GM19438 (cell line): ENCODE results near the gene TMEM198.

Source experiments
- ATAC-seq: cut with Tn5 transposase; IDR thresholded peaks from one replicate; pipeline ENCODE4 v1.9.1; 2021; ENCODE audit warnings: low read depth; ENCODE audit not compliant: unreplicated experiment

Gene TMEM198

DNA sequence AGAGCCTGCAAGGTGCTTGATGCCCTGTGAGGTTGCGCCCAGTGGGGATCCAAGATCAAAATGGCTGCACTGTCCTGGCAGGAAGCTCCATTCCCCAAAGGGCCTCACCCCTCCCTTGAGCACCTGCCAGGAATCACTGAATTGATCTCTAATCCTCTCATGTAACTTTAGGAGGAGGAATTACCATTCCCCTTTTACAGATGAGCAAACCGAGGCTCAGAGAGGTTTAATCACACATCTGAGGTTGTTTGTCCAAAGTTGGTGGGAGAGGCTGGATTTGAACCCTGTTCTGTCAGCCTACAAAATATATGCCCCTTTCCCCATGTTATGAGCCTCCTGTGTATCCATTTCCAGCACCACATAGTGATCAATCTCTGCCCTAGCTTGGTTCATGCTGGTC lies 19.0 kb upstream of the TMEM198 start:
- ATAC-seq: no peak

DNA sequence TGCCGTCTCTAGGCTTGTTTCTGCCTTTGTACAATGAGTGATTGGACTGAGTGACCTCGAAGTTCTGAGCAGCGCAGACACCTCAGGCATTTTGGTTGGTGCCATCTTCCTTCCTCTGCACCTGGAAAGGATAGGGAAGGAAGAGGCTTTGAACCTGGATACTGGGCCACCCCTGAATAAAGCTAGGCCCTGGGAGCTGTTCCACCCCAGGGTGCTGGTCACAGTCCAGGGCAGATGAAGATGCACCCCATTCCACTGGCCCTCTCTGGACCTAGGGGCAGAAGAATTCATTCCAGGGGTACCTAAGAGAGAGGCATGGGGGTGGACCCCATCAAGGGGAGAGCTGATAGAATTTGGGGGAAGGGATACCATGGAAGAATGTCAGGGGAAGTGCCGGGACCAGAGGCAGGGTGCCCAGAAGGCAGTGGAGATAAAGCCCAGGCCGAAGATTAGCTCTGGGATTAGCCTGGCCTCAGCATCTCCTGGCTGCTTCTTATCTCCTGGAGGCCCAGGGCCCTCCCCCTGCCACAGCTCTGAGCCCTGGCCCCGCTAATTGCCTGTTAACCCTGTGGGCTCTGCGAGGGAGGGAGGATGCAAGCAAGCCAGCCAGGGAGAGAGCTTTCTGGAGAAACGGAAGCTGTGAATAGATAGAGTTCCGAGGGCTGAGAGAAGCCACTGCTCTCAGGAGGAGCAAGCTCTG lies 18.1 kb upstream of the TMEM198 start:
- ATAC-seq: no peak

DNA sequence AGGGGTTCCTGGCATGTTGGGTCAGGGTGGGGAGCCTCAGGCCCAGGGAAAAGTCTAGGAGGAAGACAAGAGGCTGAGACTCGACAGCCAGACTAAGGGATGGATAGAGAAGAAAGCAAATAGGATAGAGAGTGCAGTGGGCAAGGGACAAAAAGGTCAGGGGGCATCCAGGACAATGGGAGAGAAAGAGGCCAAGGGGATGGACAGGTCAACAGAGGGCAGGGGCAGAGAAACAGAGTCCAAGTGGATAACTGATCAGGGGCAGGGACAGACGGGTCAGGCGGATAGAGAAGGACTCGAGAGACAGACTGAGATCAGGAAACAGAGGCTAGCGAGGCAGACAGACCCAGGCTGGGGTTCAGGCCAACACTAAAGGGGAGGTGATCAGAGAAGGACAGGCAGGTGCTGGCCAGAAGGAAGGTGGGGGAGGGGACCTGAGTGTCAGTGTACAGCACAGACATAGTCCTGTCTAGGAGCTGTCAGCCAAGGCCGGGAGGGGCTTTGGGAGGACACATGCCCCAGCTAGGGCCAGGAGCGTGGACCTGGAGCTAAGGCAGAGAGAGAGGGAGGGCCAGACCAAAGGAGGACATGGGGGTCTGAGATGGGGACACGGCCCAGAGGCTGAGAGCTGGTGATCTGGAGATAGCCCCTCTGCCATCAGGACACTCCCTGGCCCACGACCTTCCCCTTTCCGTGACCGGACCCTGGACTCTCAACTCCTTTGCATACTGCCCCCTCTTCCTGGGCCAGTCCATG lies 17.3 kb upstream of the TMEM198 start:
- ATAC-seq: no peak

DNA sequence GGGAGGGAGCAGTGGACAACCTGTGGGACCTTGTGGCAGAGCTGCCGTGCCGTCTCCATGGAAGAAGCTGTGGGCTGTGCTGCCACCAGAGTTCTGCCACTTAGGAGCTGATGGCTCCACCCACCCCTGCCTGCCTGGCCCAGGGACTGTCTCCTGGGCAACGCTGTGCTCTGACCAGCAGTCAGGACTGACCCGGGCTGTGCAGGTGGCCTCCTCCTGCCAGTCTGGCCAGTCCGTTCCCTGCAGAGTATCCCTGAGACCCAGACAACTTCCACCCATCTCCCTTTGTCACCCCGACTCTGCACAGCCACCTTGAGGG lies 16.8 kb upstream of the TMEM198 start:
- ATAC-seq: no peak

DNA sequence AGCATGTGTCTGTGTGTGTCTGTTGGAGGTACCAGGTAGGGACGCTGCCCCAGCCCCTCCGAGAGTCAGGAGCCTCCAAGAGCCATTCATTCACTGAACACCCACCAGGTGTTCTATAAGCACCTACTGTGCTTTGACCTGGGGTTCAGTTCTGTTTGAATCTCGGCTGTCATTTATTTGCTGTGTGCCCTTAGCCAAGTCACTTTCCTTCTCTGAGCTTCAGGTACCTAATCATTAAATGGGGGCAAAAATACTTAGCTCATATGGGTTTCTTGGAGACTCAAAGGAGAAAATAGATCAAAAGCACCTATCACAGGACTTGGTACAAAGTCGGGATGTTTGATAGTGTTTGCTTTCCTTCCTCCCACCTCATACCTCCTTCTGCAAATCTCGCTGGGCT lies 16.4 kb upstream of the TMEM198 start:
- ATAC-seq: no peak

DNA sequence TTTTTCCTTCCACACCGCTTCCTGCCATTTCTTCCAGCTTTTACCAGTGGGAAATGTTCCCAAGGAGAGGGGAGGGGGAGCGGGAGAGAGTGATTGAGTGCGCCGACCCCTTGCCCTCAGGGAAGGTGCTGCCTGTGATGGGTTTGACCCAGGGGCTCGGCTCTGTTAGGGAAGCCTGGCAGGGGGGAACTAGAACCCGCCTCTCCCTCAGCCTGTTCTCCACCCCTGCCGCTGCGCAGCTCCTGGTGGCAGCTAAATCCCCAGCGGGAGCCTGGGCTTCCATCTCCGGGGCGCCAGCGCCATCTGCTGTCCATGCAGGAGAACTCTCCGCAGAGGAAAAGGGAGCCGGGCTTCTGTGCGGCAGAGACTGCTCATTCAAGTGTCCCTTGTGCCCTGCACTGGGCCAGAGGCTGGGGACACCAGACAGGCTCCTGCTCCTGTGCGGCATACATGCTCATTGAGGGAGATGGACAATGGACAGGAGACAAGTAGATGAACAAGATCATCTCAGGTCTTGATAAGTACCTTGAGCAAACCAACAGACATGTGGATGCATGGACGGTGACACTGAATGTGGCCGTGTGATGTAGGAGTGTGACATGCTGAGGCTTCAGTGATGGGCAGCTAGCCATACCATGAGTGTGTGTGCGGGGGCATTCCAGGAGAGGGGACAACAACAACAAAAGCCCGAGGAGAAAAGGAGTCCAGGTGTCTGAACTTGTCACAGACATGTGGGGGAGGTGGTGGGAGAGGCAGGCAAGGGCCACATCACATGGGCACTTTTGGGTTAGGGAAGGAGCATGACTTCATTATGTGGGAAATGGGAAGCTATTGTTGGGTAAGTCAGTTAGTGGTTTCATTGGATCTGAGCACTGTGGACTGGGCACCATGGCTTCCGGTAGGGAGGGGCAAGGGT lies 13.5 kb upstream of the TMEM198 start:
- peak; percentile 93 for ATAC-seq

DNA sequence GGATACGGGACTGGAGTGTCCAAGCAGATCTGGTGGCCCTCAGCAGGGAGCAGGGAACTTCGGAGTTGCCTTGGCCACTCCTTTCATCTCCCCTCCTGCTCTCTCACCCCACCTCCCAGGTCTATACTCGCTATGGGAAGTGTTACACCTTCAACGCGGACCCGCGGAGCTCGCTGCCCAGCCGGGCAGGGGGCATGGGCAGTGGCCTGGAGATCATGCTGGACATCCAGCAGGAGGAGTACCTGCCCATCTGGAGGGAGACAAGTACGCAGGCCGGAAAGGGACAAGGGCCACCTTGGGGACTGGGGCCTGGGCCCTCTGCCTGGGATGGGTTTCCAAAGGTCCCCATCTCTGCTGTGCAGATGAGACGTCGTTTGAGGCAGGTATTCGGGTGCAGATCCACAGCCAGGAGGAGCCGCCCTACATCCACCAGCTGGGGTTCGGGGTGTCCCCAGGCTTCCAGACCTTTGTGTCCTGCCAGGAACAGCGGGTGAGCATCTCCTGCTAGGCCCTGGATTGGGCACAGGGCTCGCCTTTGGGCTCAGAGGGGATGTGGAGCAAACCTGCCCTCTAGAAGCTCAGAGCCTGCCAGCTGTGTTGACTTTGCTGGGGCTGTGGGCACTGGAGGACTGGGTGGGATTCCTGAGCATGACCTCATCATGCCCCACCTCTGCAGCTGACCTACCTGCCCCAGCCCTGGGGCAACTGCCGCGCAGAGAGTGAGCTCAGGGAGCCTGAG lies 12.0 kb upstream of the TMEM198 start:
- ATAC-seq: no peak

DNA sequence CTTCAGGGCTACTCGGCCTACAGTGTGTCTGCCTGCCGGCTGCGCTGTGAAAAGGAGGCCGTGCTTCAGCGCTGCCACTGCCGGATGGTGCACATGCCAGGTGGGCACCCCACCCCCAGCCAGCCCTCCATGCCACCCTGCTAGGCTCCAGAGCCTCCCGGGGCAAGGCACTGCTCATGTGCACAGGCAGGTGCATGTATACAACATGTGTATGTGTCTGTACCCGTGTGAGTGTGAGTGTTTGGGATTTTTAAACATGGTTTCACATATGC lies 11.5 kb upstream of the TMEM198 start:
- ATAC-seq: no peak

DNA sequence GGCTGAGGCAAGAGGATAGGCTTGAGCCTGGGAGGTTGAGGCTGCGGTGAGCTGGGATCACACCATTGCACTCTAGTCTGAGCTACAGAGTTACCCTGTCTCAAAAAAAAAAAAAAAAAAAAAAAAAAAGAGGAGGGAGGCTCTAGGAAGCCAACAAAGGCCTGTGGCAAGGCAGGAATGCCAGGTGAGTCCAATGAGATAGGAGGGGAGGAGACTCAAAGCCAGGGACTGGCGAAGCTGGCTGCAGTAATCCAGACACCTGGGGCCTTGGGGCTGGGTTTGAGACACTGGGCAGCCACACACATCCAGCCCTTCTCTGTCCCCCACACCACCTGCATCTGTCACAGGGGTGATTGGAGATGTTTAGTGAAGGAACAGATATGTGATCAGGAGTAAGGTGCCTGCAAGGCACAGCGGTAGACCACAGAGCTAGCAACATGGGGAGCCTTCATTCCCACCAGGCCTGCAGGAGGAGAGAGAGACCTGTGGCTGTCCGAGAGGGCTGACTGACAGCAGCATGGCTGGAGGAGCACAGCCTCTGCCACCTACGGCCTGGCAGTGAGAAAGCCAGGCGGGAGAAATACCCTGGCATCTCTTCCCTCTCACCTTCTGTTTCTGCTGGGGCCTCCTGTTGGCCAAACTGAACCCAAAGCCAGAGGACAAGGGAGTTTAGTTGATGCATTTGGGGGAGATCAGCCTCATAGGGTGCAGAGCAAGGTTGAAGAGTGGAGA lies 9.7 kb upstream of the TMEM198 start:
- no peak for ATAC-seq

DNA sequence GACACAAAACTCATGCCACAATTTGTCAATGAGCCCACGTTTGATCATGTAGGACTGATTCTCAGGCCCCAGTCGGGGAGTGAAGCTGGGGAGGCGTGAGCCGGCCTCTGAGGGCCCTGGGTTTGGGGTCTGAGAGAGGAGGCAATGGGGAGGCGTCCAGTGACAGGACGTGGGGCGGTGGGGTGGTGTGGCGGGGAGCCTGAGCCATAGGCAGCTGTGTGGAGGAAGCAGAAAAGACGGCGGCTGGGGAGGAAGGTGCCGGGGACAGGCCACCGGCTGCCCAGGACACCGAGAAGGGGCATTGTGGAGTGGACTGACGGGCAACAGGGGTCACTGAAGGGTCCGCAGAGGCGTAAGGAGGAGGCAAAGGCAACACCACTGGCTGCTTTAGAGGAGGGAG lies 7.4 kb upstream of the TMEM198 start:
- no peak for ATAC-seq

DNA sequence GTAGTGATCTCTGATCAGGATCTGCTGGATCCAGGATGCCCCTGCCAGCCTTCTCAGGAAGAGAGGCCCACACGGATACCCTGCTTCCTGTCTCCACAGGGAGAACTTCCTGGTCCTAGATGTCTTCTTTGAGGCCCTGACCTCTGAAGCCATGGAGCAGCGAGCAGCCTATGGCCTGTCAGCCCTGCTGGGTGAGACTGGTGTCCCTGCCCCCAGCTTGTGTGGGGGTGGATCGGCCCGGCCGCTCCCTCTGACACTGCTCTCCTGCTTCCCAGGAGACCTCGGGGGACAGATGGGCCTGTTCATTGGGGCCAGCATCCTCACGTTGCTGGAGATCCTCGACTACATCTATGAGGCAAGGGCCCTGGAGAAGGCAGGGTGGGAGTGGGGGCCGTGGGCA lies 6.9 kb upstream of the TMEM198 start:
- ATAC-seq: no peak

DNA sequence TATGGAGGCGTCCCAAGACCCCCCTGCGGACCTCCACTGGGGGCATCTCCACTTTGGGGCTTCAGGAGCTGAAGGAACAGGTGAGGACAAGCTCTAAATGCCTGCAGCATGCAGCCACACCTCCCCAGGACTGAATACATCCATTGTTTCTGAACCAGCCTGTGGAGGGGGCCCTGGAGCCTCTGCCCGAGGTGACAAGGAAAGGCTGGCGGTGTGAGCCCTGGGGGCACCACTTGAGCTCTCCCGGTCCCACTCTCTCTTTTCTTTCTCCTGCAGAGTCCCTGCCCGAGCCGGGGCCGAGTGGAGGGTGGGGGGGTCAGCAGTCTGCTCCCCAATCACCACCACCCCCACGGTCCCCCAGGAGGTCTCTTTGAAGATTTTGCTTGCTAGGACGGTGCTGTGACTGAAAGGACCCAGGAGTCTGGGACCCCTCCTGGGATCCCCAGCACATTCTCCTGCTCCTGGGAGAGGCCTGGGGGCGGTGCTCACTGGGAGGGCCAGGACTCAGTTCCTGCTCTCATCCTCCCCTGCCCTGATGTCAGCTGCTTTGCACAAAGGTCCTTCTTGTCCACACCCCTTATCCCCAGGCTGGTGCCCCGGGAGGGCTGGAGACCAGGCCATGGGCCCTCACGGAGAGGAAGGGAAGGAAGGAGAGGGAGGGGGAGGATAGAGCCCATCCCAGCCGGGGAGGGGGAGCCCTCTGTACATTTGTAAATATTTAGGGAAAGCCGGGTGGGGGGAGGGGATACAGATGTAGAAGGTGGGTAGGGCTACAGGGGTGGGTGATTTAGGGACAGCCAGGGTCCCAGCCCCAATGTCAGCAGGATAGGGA lies 6.0 kb upstream of the TMEM198 start:
- ATAC-seq: no peak

DNA sequence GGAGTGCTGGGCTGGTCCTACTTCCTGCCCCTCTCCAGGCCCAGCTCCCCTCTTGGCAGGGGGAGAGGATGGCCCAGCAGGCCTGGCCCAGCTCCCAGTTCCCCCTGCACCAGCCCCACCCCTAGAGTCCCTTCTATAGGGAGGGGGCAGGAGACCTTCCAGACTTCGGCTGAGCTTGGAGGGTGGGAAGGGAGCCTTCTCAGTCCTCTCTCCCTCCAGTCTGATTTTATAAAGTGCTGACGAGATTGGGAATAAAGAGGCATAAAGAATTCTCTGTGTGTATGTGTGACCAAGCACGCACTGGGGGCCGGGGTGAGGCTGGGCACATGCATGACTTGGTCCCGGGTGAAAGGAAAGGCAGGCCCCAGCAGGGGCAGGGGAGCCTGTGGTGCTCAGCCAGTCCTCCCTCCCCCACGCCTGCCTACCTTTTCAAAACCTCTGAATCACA lies 5.3 kb upstream of the TMEM198 start:
- ATAC-seq: no peak

DNA sequence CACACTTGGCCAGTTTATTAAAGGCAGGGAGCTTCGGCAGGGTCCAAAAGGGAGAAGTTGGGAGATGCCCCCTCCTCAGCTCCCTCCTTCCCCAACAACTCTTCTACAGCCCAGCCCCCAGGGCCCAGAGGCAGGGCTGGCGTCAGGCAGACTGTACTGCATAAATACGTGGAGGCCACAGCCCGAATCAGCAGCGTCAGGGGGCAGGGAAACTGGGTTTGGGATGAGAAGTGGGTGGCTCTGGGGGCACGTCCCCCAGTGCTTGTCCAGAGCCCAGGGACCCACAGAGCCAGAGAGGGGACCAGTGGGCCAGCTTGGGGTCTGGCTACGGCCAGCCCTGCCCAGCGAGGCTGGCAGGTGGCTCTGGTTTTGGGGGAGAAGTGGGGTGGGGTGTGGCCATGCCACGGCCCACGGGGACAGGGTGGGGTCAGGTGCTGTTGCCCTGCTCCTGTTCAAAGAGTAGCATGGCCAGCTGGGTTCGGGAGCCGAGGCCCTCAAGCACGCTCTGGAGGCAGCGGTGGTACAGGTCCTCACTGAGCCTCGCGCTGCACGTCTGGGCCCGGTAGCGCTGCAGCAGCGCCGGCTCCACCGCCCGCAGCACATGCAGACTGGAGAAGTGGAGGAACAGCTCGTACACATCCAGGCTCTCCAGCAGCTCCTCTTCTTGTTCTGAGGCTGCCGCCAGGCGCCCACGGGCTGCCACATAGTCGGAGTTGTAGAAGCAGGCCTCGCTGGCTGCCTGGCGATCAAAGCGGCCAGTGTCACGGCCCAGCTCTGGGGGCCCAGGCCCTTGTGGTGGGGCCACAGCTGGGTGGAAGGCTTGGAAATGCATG lies 4.7 kb upstream of the TMEM198 start:
- no peak for ATAC-seq

DNA sequence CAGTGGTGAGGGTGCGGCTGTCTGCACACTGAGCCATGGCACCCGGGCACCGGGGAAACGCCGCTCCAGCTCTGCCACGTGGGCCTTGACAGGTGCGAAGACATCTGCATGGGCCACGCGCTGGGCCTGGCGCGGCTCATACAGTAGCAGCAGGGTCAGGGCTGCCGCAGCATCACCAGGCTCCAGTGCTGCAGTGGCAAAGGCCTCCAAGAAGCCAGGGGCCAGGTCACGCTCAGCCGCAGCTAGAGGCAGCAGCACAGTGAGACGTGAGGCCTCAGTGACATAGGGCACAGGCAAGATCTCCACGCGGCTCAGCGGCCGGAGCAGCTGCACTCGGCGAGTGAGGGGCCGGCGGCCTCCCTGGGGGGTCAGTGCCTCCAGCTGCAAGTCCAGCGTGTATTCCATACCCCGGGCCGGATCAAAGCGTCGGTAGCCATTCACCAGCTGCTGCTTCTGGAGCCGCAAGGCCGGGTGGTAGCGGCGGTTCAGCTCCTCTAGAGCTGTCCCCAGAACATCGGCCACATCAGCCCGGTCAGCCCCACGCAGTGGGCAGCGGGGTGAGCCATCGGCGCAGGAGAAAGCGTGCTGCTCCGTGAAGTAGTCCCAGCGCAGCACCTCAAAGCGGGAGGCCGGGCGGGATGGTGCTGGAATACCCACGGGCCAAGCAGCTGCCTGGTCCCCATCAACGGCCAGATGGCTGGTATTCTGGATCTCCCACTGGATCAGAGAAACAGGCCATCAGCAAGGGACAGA lies 3.7 kb upstream of the TMEM198 start:
- no peak for ATAC-seq

DNA sequence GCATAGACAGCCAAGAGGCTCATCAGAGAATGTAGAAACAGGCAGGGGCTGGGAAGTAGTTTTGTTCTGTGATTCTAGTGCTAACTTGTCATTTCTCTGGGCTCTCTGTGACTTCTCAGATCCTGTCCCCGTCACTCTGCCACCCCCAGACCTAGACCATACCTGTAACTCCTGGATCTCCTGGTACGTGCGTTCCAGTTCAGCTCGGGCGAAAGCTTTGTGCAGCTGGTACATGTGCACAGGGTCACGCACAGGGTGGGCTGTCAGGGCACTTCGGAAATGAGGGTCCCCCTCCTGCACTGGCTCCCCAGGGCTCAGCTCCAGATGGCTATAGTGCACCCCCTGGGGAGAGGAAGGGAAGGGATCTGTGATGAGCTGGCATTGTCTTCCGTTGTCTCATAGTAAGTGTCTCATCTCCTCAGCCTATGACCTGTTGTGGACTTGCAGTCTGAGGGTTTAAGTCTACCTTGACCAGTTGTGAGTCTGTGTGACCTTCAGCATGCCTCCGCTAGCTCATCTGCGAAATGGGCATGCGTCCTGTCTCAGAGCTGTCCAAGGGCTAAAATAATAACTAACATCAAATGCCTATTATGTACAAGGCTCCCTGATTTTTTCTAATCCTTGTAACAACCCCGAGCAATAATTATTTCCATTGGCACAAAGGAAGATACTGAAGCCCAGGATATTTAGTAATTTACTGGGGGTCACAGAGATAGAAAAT lies 2.9 kb upstream of the TMEM198 start:
- ATAC-seq: no peak

DNA sequence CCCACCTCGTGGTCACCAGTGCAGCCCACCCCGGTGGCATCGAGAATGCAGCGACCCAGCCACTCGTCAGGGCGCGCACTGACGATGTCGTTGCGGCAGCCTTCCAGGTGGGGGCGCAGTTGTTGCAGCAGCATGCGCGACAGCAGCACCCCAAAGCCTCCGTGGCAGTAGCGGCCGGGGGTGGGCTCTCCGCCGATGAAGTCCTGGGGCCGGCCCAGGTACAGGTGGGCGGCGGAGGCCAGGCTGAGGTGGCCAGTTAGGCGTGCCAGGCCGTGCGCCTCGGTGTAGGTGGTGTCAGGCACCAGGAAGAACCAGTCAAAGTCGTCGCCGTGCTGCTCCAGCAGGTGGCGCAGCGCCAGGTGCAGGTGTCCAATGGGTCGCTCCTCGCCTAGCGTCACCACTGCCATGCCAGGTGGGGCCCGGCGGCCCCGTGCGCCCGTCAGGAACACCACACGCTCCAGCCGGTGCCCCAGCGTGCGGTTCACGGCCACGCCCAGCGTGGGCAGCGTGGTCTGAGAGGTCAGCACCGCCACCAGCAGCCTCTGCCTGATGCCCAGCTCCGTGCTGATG lies 2.1 kb upstream of the TMEM198 start:
- ATAC-seq: peak; percentile 48
